ENCODE measurements around the gene RASGEF1C.

DNA sequence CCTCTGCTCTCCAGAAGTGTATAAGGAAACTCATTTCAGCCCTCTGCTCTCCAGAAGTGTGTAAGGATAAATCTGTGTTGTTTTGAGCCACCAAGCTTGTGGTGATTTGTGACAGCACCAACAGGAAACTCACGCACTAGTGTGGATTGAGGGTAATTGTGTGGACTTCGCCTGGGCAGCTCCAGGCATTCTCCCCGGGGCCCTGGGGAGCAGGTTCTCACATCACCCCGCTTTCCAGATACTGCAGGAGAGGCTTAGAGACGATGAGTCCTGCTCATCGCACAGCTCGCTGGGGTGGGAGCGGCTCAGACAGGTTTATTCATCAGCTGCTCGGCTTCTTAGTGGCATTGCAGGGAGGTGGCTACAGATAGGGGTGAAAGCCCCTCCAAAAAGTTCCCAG is 99.1 kb downstream of the RASGEF1C start:
- no peak for TF ChIP-seq EP300 (IDR thresholded peaks at IDR 0.05)
- no peak for TF ChIP-seq POLR2A (IDR thresholded peaks at IDR 0.05)
- TF ChIP-seq, protein P1, sequence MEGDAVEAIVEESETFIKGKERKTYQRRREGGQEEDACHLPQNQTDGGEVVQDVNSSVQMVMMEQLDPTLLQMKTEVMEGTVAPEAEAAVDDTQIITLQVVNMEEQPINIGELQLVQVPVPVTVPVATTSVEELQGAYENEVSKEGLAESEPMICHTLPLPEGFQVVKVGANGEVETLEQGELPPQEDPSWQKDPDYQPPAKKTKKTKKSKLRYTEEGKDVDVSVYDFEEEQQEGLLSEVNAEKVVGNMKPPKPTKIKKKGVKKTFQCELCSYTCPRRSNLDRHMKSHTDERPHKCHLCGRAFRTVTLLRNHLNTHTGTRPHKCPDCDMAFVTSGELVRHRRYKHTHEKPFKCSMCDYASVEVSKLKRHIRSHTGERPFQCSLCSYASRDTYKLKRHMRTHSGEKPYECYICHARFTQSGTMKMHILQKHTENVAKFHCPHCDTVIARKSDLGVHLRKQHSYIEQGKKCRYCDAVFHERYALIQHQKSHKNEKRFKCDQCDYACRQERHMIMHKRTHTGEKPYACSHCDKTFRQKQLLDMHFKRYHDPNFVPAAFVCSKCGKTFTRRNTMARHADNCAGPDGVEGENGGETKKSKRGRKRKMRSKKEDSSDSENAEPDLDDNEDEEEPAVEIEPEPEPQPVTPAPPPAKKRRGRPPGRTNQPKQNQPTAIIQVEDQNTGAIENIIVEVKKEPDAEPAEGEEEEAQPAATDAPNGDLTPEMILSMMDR (IDR thresholded peaks at IDR 0.05) = no peak
